ENCODE data around the gene PPL.

PPL gene

DNA sequence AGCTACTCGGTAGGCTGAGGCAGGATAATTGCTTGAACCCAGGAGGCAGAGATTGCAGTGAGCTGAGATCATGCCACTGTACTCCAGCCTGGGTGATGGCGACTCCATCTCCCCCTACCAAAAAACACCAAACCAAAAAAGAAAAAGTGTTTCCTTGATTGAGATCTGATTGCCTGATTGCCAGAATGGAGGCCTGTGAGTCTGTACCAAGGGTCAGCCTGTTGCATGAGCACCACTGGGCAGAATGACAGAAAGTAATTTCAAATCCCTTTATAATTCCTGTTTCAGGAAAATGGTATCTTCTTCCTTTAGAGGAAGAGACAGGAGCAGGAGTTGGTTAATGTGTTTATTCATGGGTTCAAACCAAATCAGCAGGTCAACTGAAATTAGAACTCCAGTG lies 81.1 kb downstream of the PPL start:
- Histone ChIP-seq H3K4me3 (ENCODE audit: low read length) (no peak overlapping the region), H3K27me3 (replicated peaks; ENCODE audit: control insufficient read depth, insufficient read depth, low read length) (no peaks in the 10 kb centered on the region), H3K4me1 (ENCODE audit: control insufficient read depth, insufficient read depth, low read length) (peaks cover 41% of the 10 kb centered on the region), H3K9ac (ENCODE audit: low read length) (peak overlapping the region; percentile 27), H3K36me3 (ENCODE audit: control insufficient read depth, insufficient read depth, low read length, severe bottlenecking) (peaks cover 61% of the 10 kb centered on the region), H3K9me3 (ENCODE audit: control insufficient read depth, low read length) (no peaks in the 10 kb centered on the region)
- no peak for DNase-seq (ENCODE audit: low read depth)

GRCh38 chr16:4855371-4855770 lies 81.6 kb downstream of the PPL start:
- H3K9me3 ChIP-seq (ENCODE audit: control insufficient read depth, low read length) = no peaks in the 10 kb centered on the region
- H3K9ac ChIP-seq (ENCODE audit: low read length) = no peak overlapping the region
- no peak for DNase-seq (ENCODE audit: low read depth)
- no peaks in the 10 kb centered on the region for H3K27me3 ChIP-seq (replicated peaks; ENCODE audit: control insufficient read depth, insufficient read depth, low read length)
- H3K4me3 ChIP-seq (ENCODE audit: low read length) = no peak overlapping the region
- H3K36me3 ChIP-seq (ENCODE audit: control insufficient read depth, insufficient read depth, low read length, severe bottlenecking) = peaks cover 57% of the 10 kb centered on the region
- peaks cover 45% of the 10 kb centered on the region for H3K4me1 ChIP-seq (ENCODE audit: control insufficient read depth, insufficient read depth, low read length)

DNA sequence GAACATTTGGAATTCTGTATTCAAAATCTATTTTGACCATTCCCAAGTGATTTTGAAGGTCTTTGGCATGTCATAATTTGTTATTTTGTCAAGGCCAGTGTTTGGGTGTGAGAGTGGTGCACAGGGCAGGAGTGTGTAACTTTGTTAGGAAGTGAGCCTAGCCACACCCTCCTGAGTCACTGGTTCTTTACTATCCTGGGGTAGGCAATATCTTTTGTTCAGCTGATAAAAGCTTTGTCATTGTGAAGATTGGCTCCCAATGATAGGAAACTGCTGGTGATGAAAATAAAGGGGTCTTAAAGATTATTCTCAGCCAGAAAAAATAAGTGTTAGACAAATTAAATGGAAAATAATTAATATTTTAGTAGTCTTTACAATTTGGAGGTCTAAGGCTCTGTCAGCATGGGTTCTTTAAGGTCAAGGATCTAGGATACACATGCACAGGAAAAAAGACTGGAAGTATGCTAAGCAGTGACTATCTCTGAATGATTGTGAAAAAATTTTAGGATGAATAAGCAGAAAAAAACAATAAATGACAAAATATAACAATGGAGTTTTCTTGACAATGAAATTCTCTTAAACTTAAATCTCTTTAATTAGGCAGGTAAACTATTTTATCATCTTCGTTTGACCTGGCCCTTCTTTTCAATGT lies 84.6 kb downstream of the PPL start:
- H3K9me3 ChIP-seq (ENCODE audit: control insufficient read depth, low read length) = no peaks in the 10 kb centered on the region

DNA sequence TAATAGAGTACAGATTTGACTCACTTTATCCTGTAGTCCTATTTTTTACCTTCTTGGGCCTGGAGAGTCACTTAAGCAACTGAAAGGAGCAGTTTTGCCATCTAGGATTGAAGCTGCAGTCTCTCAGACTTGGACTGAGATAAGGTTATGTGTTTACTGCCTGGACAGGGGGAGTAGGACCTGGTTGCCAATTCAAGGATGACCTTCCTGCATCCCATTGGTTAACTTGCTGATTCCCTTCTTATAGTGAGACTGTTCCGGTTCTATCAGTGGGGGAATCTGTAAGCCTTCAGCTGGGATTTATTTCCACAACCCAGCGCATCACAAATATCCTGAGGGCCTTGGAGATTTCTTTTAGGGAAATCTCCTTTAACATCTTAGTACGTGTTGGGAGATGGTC lies 86.7 kb downstream of the PPL start:
- peak overlapping the region; percentile 73 for H3K9ac ChIP-seq (ENCODE audit: low read length)
- no peaks in the 10 kb centered on the region for H3K27me3 ChIP-seq (replicated peaks; ENCODE audit: control insufficient read depth, insufficient read depth, low read length)
- H3K9me3 ChIP-seq (ENCODE audit: control insufficient read depth, low read length) = no peaks in the 10 kb centered on the region
- peaks cover 56% of the 10 kb centered on the region for H3K4me1 ChIP-seq (ENCODE audit: control insufficient read depth, insufficient read depth, low read length)
- peak overlapping the region; percentile 88 for H3K4me3 ChIP-seq (ENCODE audit: low read length)
- peak; percentile 14 for DNase-seq (ENCODE audit: low read depth)
- H3K36me3 ChIP-seq (ENCODE audit: control insufficient read depth, insufficient read depth, low read length, severe bottlenecking) = peaks cover 14% of the 10 kb centered on the region

More for the DNA sequence above, 84.6 kb downstream of the PPL start:
- H3K36me3 ChIP-seq (ENCODE audit: control insufficient read depth, insufficient read depth, low read length, severe bottlenecking) = peaks cover 26% of the 10 kb centered on the region
- no peaks in the 10 kb centered on the region for H3K27me3 ChIP-seq (replicated peaks; ENCODE audit: control insufficient read depth, insufficient read depth, low read length)
- H3K9ac ChIP-seq (ENCODE audit: low read length) = peak overlapping the region; percentile 43
- peaks cover 59% of the 10 kb centered on the region for H3K4me1 ChIP-seq (ENCODE audit: control insufficient read depth, insufficient read depth, low read length)
- peak; percentile 35 for DNase-seq (ENCODE audit: low read depth)
- peak overlapping the region; percentile 26 for H3K4me3 ChIP-seq (ENCODE audit: low read length)

GRCh38 chr16:4847774-4848587 lies 89.0 kb downstream of the PPL start:
- H3K9me3 ChIP-seq (ENCODE audit: control insufficient read depth, low read length) = no peaks in the 10 kb centered on the region
- peaks cover 54% of the 10 kb centered on the region for H3K4me1 ChIP-seq (ENCODE audit: control insufficient read depth, insufficient read depth, low read length)
- peak; percentile 75 for DNase-seq (ENCODE audit: low read depth)
- H3K27me3 ChIP-seq (replicated peaks; ENCODE audit: control insufficient read depth, insufficient read depth, low read length) = no peaks in the 10 kb centered on the region
- peaks cover 21% of the 10 kb centered on the region for H3K36me3 ChIP-seq (ENCODE audit: control insufficient read depth, insufficient read depth, low read length, severe bottlenecking)
- H3K4me3 ChIP-seq (ENCODE audit: low read length) = peak overlapping the region; percentile 88
- peak overlapping the region; percentile 96 for H3K9ac ChIP-seq (ENCODE audit: low read length)

- peak; percentile 100 for DNase-seq (ENCODE audit: low read depth)
- Histone ChIP-seq H3K27me3 (replicated peaks; ENCODE audit: control insufficient read depth, insufficient read depth, low read length) (no peaks in the 10 kb centered on the region), H3K4me1 (ENCODE audit: control insufficient read depth, insufficient read depth, low read length) (peaks cover 45% of the 10 kb centered on the region), H3K9me3 (ENCODE audit: control insufficient read depth, low read length) (no peaks in the 10 kb centered on the region), H3K36me3 (ENCODE audit: control insufficient read depth, insufficient read depth, low read length, severe bottlenecking) (peaks cover 28% of the 10 kb centered on the region), H3K9ac (ENCODE audit: low read length) (peak within 1 kb of the TSS; percentile 96), H3K4me3 (ENCODE audit: low read length) (peak within 1 kb of the TSS; percentile 88)
Observed at GRCh38 chr16:4846901-4847773, 89.8 kb downstream of the PPL start, which contains the start of the genes GLYR1 and UBN1. GLYR1 (minus strand) TSS chr16:4847288; CDS start chr16:4847265, 23 bp downstream. UBN1 (plus strand) TSS chr16:4847481; CDS start chr16:4852918, 5,437 bp downstream.

- H3K4me3 ChIP-seq (ENCODE audit: low read length) = peak overlapping the region; percentile 88
- peak overlapping the region; percentile 96 for H3K9ac ChIP-seq (ENCODE audit: low read length)
- H3K4me1 ChIP-seq (ENCODE audit: control insufficient read depth, insufficient read depth, low read length) = peaks cover 39% of the 10 kb centered on the region
- peaks cover 34% of the 10 kb centered on the region for H3K36me3 ChIP-seq (ENCODE audit: control insufficient read depth, insufficient read depth, low read length, severe bottlenecking)
- no peaks in the 10 kb centered on the region for H3K27me3 ChIP-seq (replicated peaks; ENCODE audit: control insufficient read depth, insufficient read depth, low read length)
- peak; percentile 77 for DNase-seq (ENCODE audit: low read depth)
- no peaks in the 10 kb centered on the region for H3K9me3 ChIP-seq (ENCODE audit: control insufficient read depth, low read length)
Observed at GRCh38 chr16:4846503-4846900, 90.4 kb downstream of the PPL start.

- Histone ChIP-seq H3K36me3 (ENCODE audit: control insufficient read depth, insufficient read depth, low read length, severe bottlenecking) (peaks cover 86% of the 10 kb centered on the region), H3K4me3 (ENCODE audit: low read length) (no peak overlapping the region), H3K9me3 (ENCODE audit: control insufficient read depth, low read length) (no peaks in the 10 kb centered on the region), H3K27me3 (replicated peaks; ENCODE audit: control insufficient read depth, insufficient read depth, low read length) (no peaks in the 10 kb centered on the region), H3K4me1 (ENCODE audit: control insufficient read depth, insufficient read depth, low read length) (peaks cover 8% of the 10 kb centered on the region), H3K9ac (ENCODE audit: low read length) (no peak overlapping the region)
- DNase-seq (ENCODE audit: low read depth) = no peak
Observed at GRCh38 chr16:4840984-4841383, 96.0 kb downstream of the PPL start.

GRCh38 chr16:4839942-4840341 lies 97.0 kb downstream of the PPL start:
- Histone ChIP-seq H3K4me1 (ENCODE audit: control insufficient read depth, insufficient read depth, low read length) (no peaks in the 10 kb centered on the region), H3K36me3 (ENCODE audit: control insufficient read depth, insufficient read depth, low read length, severe bottlenecking) (peaks cover 90% of the 10 kb centered on the region), H3K9ac (ENCODE audit: low read length) (no peak overlapping the region), H3K4me3 (ENCODE audit: low read length) (no peak overlapping the region), H3K9me3 (ENCODE audit: control insufficient read depth, low read length) (no peaks in the 10 kb centered on the region), H3K27me3 (replicated peaks; ENCODE audit: control insufficient read depth, insufficient read depth, low read length) (no peaks in the 10 kb centered on the region)
- DNase-seq (ENCODE audit: low read depth) = no peak

DNA sequence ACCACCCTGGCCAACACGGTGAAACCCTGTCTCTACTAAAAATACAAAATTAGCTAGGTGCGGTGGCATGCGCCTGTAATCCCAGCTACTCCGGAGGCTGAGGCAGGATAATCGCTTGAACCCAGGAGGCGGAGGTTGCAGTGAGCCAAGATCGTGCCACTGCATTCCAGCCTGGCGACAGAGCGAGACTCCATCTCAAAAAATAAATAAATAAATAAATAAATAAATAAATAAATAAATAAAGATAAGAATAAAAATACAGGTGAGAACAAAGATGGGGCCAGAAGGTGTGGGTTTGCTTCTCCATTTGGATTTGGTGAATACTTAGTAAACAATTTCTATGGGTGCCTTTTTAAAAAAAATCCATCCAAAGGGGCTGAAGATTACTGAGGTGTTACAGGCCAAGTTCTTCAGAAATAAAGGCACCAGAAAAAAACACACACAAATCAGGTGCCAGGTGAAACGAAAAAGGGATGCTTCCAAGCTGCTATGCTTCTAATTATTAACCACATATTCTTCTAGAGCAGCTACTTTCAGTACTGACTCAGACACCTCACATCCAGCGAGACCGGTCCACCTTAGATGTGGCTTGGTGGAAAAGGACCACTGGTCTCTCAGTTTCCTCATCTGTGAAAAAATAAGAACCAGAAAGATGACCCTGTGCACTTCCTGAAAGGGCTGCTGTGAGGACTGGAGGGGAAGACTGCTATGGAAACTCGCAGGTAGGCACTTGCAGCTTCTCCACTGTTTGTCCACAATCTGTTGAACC lies 99.0 kb downstream of the PPL start:
- no peaks in the 10 kb centered on the region for H3K9me3 ChIP-seq (ENCODE audit: control insufficient read depth, low read length)
- no peak for DNase-seq (ENCODE audit: low read depth)
- H3K4me3 ChIP-seq (ENCODE audit: low read length) = no peak overlapping the region
- H3K36me3 ChIP-seq (ENCODE audit: control insufficient read depth, insufficient read depth, low read length, severe bottlenecking) = peaks cover 90% of the 10 kb centered on the region
- H3K9ac ChIP-seq (ENCODE audit: low read length) = no peak overlapping the region
- no peaks in the 10 kb centered on the region for H3K4me1 ChIP-seq (ENCODE audit: control insufficient read depth, insufficient read depth, low read length)
- H3K27me3 ChIP-seq (replicated peaks; ENCODE audit: control insufficient read depth, insufficient read depth, low read length) = no peaks in the 10 kb centered on the region
